GM18873 (cell line): ENCODE results near the gene CAVIN3.

Source experiments
- ATAC-seq: cut with Tn5 transposase; IDR thresholded peaks from one replicate; pipeline ENCODE4 v1.9.1; 2021; ENCODE audit warnings: mild to moderate bottlenecking, moderate library complexity, moderate number of reproducible peaks; ENCODE audit not compliant: unreplicated experiment, low FRiP score

The CAVIN3 gene

GRCh38 chr11:6273188-6273587, 47.1 kb downstream of the CAVIN3 start:
- ATAC-seq, result no peak

- ATAC-seq, result no peak
Measured at GRCh38 chr11:6271598-6271997, 48.7 kb downstream of the CAVIN3 start.

GRCh38 chr11:6270584-6271246, 49.6 kb downstream of the CAVIN3 start:
- ATAC-seq, result no peak

- ATAC-seq, result no peak
Measured at GRCh38 chr11:6269994-6270393, 50.3 kb downstream of the CAVIN3 start.
